ENCODE data around the gene CREB5.
A peak's percentile ranks its signal among the peaks of the same experiment; 100 is the strongest.

The CREB5 gene

DNA sequence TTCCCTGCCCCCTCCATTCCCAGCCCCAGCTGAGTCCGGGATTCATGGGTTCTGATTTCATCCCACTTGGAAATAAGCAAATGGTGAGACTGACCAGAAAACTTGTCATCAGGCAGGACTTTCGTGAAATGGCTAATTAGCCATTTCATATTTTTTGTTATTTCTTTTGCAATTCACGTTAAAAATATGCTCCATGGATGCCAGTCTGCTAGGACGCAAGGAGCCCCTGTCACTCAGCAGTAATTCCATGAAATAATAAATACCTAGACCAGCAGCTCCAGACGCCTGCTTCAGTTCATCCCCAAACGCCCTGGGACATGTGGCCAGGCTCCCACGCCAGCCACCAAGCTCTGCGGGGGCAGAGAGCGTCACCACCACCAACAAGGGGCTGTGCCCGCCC, 434.9 kb downstream of the CREB5 start:
- WGBS, 2 experiments (ENCODE audit: insufficient coverage in 2 of 2) = 93 to 99% methylated on average over 9 to 10 of the region's 10 CpGs
- Histone ChIP-seq H3K9me3 (ENCODE audit: control insufficient read depth, low read length) (peaks cover 4% of the 10 kb centered on the region), H3K4me1 (ENCODE audit: control insufficient read depth, insufficient read depth, low read length, poor library complexity, severe bottlenecking) (peaks cover 7% of the 10 kb centered on the region), H3K27ac (ENCODE audit: low read depth, low read length, severe bottlenecking) (no peak overlapping the region), H3K4me3 (ENCODE audit: extremely low read depth, insufficient read depth, low read length, poor library complexity, severe bottlenecking) (no peak overlapping the region), H3K36me3 (ENCODE audit: control insufficient read depth, insufficient read depth, low read length) (no peaks in the 10 kb centered on the region)

GRCh38 chr7:28847681-28848080, 435.4 kb downstream of the CREB5 start:
- Histone ChIP-seq H3K27ac (ENCODE audit: low read depth, low read length, severe bottlenecking) (no peak overlapping the region), H3K36me3 (ENCODE audit: control insufficient read depth, insufficient read depth, low read length) (no peaks in the 10 kb centered on the region), H3K4me1 (ENCODE audit: control insufficient read depth, insufficient read depth, low read length, poor library complexity, severe bottlenecking) (peaks cover 7% of the 10 kb centered on the region), H3K4me3 (ENCODE audit: extremely low read depth, insufficient read depth, low read length, poor library complexity, severe bottlenecking) (no peak overlapping the region), H3K9me3 (ENCODE audit: control insufficient read depth, low read length) (peaks cover 4% of the 10 kb centered on the region)
- 95% methylated on average over 13 of the region's 13 CpGs for WGBS, 2 experiments (ENCODE audit: insufficient coverage in 2 of 2)

DNA sequence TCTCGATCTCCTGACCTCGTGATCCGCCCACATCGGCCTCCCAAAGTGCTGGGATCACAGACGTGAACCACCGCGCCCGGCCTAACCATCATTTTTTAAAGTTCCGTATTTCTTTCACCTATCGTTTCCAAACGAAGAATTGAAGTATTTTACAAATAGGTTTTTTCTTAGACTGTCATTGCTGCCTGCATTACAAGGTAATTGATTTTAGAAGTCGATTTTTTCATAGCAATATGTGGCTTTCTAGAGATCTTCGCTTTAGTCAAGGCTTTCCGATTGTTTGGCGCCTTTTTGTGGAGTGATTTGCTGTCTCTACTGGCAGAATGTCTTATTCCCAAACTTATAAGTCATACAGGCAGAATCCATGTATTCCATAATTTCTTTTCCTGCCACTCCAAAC, 436.6 kb downstream of the CREB5 start:
- Histone ChIP-seq H3K9me3 (ENCODE audit: control insufficient read depth, low read length) (peaks cover 4% of the 10 kb centered on the region), H3K4me1 (ENCODE audit: control insufficient read depth, insufficient read depth, low read length, poor library complexity, severe bottlenecking) (peaks cover 6% of the 10 kb centered on the region), H3K36me3 (ENCODE audit: control insufficient read depth, insufficient read depth, low read length) (no peaks in the 10 kb centered on the region), H3K4me3 (ENCODE audit: extremely low read depth, insufficient read depth, low read length, poor library complexity, severe bottlenecking) (no peak overlapping the region), H3K27ac (ENCODE audit: low read depth, low read length, severe bottlenecking) (no peak overlapping the region)
- 81 to 92% methylated on average over 6 to 9 of the region's 15 CpGs for WGBS, 2 experiments (ENCODE audit: insufficient coverage in 2 of 2)

DNA sequence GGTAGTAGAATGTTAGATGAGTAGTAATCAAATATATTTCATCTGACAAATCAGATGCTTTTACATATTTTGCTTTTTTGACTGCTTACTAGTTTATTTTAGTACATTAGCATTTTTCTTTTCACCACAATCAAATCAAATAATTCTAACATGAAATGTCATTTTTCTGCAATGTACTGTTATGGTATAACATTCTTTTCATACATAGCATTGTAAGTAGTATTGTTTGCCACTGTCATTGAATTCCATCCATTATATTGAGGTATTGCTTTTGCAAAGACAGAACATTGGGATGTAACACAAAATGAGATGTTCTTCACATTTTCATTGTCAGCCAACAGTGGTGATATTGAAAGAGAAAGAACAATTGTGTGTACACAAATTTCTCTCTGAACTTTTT, 438.4 kb downstream of the CREB5 start:
- Histone ChIP-seq H3K4me3 (ENCODE audit: extremely low read depth, insufficient read depth, low read length, poor library complexity, severe bottlenecking) (no peak overlapping the region), H3K4me1 (ENCODE audit: control insufficient read depth, insufficient read depth, low read length, poor library complexity, severe bottlenecking) (peaks cover 5% of the 10 kb centered on the region), H3K36me3 (ENCODE audit: control insufficient read depth, insufficient read depth, low read length) (no peaks in the 10 kb centered on the region), H3K9me3 (ENCODE audit: control insufficient read depth, low read length) (peaks cover 4% of the 10 kb centered on the region), H3K27ac (ENCODE audit: low read depth, low read length, severe bottlenecking) (no peak overlapping the region)

GRCh38 chr7:28853150-28853549, 440.8 kb downstream of the CREB5 start:
- no peak overlapping the region for H3K27ac ChIP-seq (ENCODE audit: low read depth, low read length, severe bottlenecking)
- 80% methylated on average over 2 of the region's 4 CpGs; no CpG with 5 or more reads in 1 of the 2 experiments for WGBS, 2 experiments (ENCODE audit: insufficient coverage in 2 of 2)
- peaks cover 17% of the 10 kb centered on the region for H3K4me1 ChIP-seq (ENCODE audit: control insufficient read depth, insufficient read depth, low read length, poor library complexity, severe bottlenecking)
- no peaks in the 10 kb centered on the region for H3K9me3 ChIP-seq (ENCODE audit: control insufficient read depth, low read length)
- no peaks in the 10 kb centered on the region for H3K36me3 ChIP-seq (ENCODE audit: control insufficient read depth, insufficient read depth, low read length)
- H3K4me3 ChIP-seq (ENCODE audit: extremely low read depth, insufficient read depth, low read length, poor library complexity, severe bottlenecking) = no peak overlapping the region

- no peak overlapping the region for H3K27ac ChIP-seq (ENCODE audit: low read depth, low read length, severe bottlenecking)
- peak overlapping the region; percentile 43 for H3K4me3 ChIP-seq (ENCODE audit: extremely low read depth, insufficient read depth, low read length, poor library complexity, severe bottlenecking)
- WGBS, 2 experiments (ENCODE audit: insufficient coverage in 2 of 2) = 5 to 12% methylated on average over 36 to 53 of the region's 63 CpGs
- no peaks in the 10 kb centered on the region for H3K9me3 ChIP-seq (ENCODE audit: control insufficient read depth, low read length)
- no peaks in the 10 kb centered on the region for H3K36me3 ChIP-seq (ENCODE audit: control insufficient read depth, insufficient read depth, low read length)
- peaks cover 17% of the 10 kb centered on the region for H3K4me1 ChIP-seq (ENCODE audit: control insufficient read depth, insufficient read depth, low read length, poor library complexity, severe bottlenecking)
Measured at GRCh38 chr7:28853834-28854749, 441.8 kb downstream of the CREB5 start.

GRCh38 chr7:28854750-28855074, 442.4 kb downstream of the CREB5 start:
- no peak overlapping the region for H3K27ac ChIP-seq (ENCODE audit: low read depth, low read length, severe bottlenecking)
- no peaks in the 10 kb centered on the region for H3K9me3 ChIP-seq (ENCODE audit: control insufficient read depth, low read length)
- peaks cover 17% of the 10 kb centered on the region for H3K4me1 ChIP-seq (ENCODE audit: control insufficient read depth, insufficient read depth, low read length, poor library complexity, severe bottlenecking)
- no peak overlapping the region for H3K4me3 ChIP-seq (ENCODE audit: extremely low read depth, insufficient read depth, low read length, poor library complexity, severe bottlenecking)
- H3K36me3 ChIP-seq (ENCODE audit: control insufficient read depth, insufficient read depth, low read length) = no peaks in the 10 kb centered on the region
- 91 to 100% methylated on average over 3 of the region's 3 CpGs for WGBS, 2 experiments (ENCODE audit: insufficient coverage in 2 of 2)

DNA sequence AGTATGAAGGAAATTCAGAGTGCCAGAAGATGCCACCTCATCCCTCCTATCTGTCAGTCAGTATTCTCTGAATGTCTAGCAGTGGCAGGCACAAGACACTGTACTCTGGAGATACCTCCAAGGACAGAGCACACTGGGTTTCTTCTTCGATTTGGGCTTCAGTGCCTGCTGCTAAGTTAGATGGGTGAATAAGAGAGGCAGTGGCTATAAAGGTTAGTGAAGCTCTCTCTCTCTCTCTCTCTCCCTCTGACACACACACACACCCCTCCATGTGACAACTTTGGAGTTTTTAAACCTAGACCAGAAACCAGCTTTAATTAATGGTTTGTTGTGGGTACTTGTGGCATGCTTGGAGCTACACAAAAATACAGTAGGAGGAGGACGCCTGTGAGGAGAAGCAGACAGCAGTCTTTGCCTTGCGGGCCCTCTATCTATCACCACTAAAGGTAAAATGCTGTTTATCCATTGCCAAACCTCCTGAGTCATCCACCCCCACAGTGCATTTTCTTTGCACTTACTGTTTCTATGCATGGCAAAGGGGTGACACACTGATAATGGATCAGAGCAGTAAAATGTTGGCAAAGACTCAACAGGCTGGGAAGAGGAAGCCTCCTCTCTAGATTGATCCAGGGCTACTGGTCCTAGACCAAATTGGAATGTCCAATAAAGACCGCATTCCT, 443.4 kb downstream of the CREB5 start:
- Histone ChIP-seq H3K9me3 (ENCODE audit: control insufficient read depth, low read length) (no peaks in the 10 kb centered on the region), H3K27ac (ENCODE audit: low read depth, low read length, severe bottlenecking) (peak overlapping the region; percentile 74), H3K4me1 (ENCODE audit: control insufficient read depth, insufficient read depth, low read length, poor library complexity, severe bottlenecking) (peaks cover 17% of the 10 kb centered on the region), H3K4me3 (ENCODE audit: extremely low read depth, insufficient read depth, low read length, poor library complexity, severe bottlenecking) (no peak overlapping the region), H3K36me3 (ENCODE audit: control insufficient read depth, insufficient read depth, low read length) (no peaks in the 10 kb centered on the region)
- 74 to 100% methylated on average over 1 to 2 of the region's 4 CpGs for WGBS, 2 experiments (ENCODE audit: insufficient coverage in 2 of 2)

DNA sequence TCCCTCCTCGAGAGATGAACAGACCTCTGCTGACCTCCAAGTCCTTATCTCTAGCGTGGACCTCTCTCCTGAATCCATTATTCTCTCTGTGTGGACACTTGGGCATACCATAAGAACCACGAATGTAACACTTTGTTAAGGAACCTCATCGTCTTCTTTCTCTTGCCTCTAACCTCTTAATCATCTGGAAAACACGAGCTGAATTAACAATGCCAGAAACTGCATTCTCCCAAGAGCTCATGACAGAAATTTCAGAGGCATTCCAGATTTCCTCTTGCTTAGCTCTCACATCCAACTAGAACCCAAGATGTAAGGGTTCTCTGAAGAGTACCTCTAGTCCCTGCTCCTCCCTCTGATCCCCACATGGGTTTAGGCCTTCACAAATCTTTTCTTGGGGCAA, 444.3 kb downstream of the CREB5 start:
- Histone ChIP-seq H3K4me3 (ENCODE audit: extremely low read depth, insufficient read depth, low read length, poor library complexity, severe bottlenecking) (no peak overlapping the region), H3K36me3 (ENCODE audit: control insufficient read depth, insufficient read depth, low read length) (no peaks in the 10 kb centered on the region), H3K4me1 (ENCODE audit: control insufficient read depth, insufficient read depth, low read length, poor library complexity, severe bottlenecking) (peaks cover 17% of the 10 kb centered on the region), H3K9me3 (ENCODE audit: control insufficient read depth, low read length) (no peaks in the 10 kb centered on the region), H3K27ac (ENCODE audit: low read depth, low read length, severe bottlenecking) (no peak overlapping the region)
- 89% methylated on average over 5 of the region's 5 CpGs for WGBS, 2 experiments (ENCODE audit: insufficient coverage in 2 of 2)

DNA sequence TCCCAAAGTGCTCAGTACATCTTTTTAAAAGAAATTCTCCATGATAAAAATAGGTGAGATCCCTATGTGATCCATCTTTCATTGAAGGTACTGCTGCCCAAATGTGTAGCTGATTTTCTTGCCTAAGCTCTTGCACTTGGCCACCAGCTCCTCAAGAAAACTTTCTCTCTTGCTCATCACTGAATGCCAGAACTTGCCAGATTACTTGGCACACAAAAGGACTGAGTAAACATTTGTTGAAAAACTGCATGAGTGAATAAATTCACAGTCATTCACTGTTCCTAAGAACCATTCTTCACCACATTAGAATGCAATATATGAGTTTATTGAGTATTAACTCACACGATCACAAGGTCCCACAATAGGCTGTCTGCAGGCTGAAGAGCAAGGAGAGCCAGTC, 445.9 kb downstream of the CREB5 start:
- H3K4me1 ChIP-seq (ENCODE audit: control insufficient read depth, insufficient read depth, low read length, poor library complexity, severe bottlenecking) = peaks cover 24% of the 10 kb centered on the region
- H3K36me3 ChIP-seq (ENCODE audit: control insufficient read depth, insufficient read depth, low read length) = no peaks in the 10 kb centered on the region
- no peak overlapping the region for H3K27ac ChIP-seq (ENCODE audit: low read depth, low read length, severe bottlenecking)
- WGBS, 2 experiments (ENCODE audit: insufficient coverage in 2 of 2) = 88% methylated on average over 1 of the region's 1 CpG; no CpG with 5 or more reads in 1 of the 2 experiments
- H3K4me3 ChIP-seq (ENCODE audit: extremely low read depth, insufficient read depth, low read length, poor library complexity, severe bottlenecking) = no peak overlapping the region
- H3K9me3 ChIP-seq (ENCODE audit: control insufficient read depth, low read length) = no peaks in the 10 kb centered on the region

DNA sequence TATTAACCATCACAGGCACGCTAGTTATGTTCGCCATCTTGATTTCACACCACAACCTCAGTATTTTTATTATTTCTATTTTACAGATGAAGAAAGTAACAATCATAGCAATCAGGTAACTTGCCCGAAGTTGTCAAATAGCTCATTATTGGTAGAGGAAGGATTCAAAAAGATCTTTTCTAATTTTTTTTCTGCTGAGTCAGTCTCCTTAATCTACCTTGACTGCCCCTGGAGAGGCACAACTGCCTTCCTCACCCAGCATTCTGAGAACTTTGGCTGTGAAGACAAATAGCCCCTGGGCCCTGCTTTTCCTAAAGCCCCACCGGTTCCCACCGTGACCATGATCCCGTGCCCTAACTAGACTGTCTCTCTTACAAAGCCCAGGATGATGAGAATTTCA, 446.6 kb downstream of the CREB5 start:
- Histone ChIP-seq H3K9me3 (ENCODE audit: control insufficient read depth, low read length) (no peaks in the 10 kb centered on the region), H3K4me1 (ENCODE audit: control insufficient read depth, insufficient read depth, low read length, poor library complexity, severe bottlenecking) (peaks cover 26% of the 10 kb centered on the region), H3K27ac (ENCODE audit: low read depth, low read length, severe bottlenecking) (no peak overlapping the region), H3K4me3 (ENCODE audit: extremely low read depth, insufficient read depth, low read length, poor library complexity, severe bottlenecking) (no peak overlapping the region), H3K36me3 (ENCODE audit: control insufficient read depth, insufficient read depth, low read length) (no peaks in the 10 kb centered on the region)
- 90 to 100% methylated on average over 3 to 4 of the region's 6 CpGs for WGBS, 2 experiments (ENCODE audit: insufficient coverage in 2 of 2)
